ENCODE data around the gene C1QA. TPM values are rescaled to one million over a fixed set of nuclear protein-coding genes. Genes with fewer than 3 reads are reported as not detected.

Gene C1QA
- total RNA-seq, 2 donors from 2014 or later = 29.7 to 68.0 TPM

GRCh38 chr1:22646384-22646783 is 10.0 kb downstream of the C1QA start:
- no peak for DNase-seq
- Histone ChIP-seq H3K27ac (peak overlapping the region in 1 of 4 donors; percentile 13), H3K4me3 (no peak overlapping the region), H3K27me3 (no peaks in the 10 kb centered on the region), H3K36me3 (replicated peaks in 1 of 2; ENCODE audit: insufficient read depth in 1 of 2, low read depth in 2 of 2) (no peaks in the 10 kb centered on the region), H3K9me3 (no peaks in the 10 kb centered on the region), H3K4me1 (peaks cover 5% of the 10 kb centered on the region)
- TF ChIP-seq CTCF (IDR thresholded peaks at IDR 0.05) = no peak
- intact Hi-C loops (cut with DNase I) = loop anchor here (10.0 kb wide), 2 partner anchors 122 to 542 kb away; no protein-coding TSS in a partner anchor
- WGBS, 2 donors = 93 to 100% methylated on average over 1 of the region's 1 CpG
- ATAC-seq = no peak

GRCh38 chr1:22650089-22650693 is 13.8 kb downstream of the C1QA start:
- intact Hi-C loops (cut with DNase I) = no loop called here
- Histone ChIP-seq H3K4me3 (no peak overlapping the region), H3K27ac (no peak overlapping the region), H3K9me3 (no peaks in the 10 kb centered on the region), H3K4me1 (no peaks in the 10 kb centered on the region), H3K27me3 (no peaks in the 10 kb centered on the region), H3K36me3 (replicated peaks in 1 of 2; ENCODE audit: insufficient read depth in 1 of 2, low read depth in 2 of 2) (no peaks in the 10 kb centered on the region)
- DNase-seq (no peak), ATAC-seq (no peak)
- TF ChIP-seq CTCF (IDR thresholded peaks at IDR 0.05) (no peak), POLR2A (IDR thresholded peaks at IDR 0.05) (no peak)
- 80 to 89% methylated on average over 13 of the region's 13 CpGs for WGBS, 2 donors

- no peak overlapping the region for H3K4me3 ChIP-seq
- intact Hi-C loops (cut with DNase I) = no loop called here
- no peaks in the 10 kb centered on the region for H3K27me3 ChIP-seq
- no peak overlapping the region for H3K27ac ChIP-seq
- H3K4me1 ChIP-seq = no peaks in the 10 kb centered on the region
- ATAC-seq = no peak
- no peaks in the 10 kb centered on the region for H3K9me3 ChIP-seq
- DNase-seq = no peak
- H3K36me3 ChIP-seq (replicated peaks in 1 of 2; ENCODE audit: insufficient read depth in 1 of 2, low read depth in 2 of 2) = no peaks in the 10 kb centered on the region
- TF ChIP-seq CTCF (IDR thresholded peaks at IDR 0.05) (no peak), POLR2A (IDR thresholded peaks at IDR 0.05) (no peak)
- 66 to 76% methylated on average over 13 to 15 of the region's 15 CpGs for WGBS, 2 donors
Measured at GRCh38 chr1:22651941-22652856, 15.8 kb downstream of the C1QA start.

GRCh38 chr1:22652881-22653316 is 16.5 kb downstream of the C1QA start, which contains the start of gene C1QB:
Gene C1QB, plus strand, starts transcription at chr1:22653236. Its CDS starts 6,227 bp downstream, at chr1:22659463.
- DNase-seq = peak in 2 of 4 donors; percentile 13 to 69
- H3K27ac ChIP-seq = peak within 1 kb of the TSS in 1 of 4 donors; percentile 17

More at GRCh38 chr1:22652881-22653316, 16.5 kb downstream of the C1QA start, which contains the start of gene C1QB:
- intact Hi-C loops (cut with DNase I) = no loop called here
- Histone ChIP-seq H3K9me3 (no peaks in the 10 kb centered on the region), H3K4me3 (no peak within 1 kb of the TSS), H3K36me3 (replicated peaks in 1 of 2; ENCODE audit: insufficient read depth in 1 of 2, low read depth in 2 of 2) (no peaks in the 10 kb centered on the region), H3K4me1 (no peaks in the 10 kb centered on the region), H3K27me3 (no peaks in the 10 kb centered on the region)
- WGBS, 2 donors = 81 to 85% methylated on average over 7 to 12 of the region's 13 CpGs
- TF ChIP-seq CTCF (IDR thresholded peaks at IDR 0.05) (no peak), POLR2A (IDR thresholded peaks at IDR 0.05) (peak in 1 of 3 donors; percentile 44)
- no peak for ATAC-seq
